WI38 (cell line): ENCODE measurements around the gene PTOV1.

ENCODE experiments used
- H3K4me3 ChIP-seq: 2 replicates; pipeline ENCODE4 v1.5.1; 2011; ENCODE audit warnings: low read depth, mild to moderate bottlenecking, control low read depth, low read length
- TF ChIP-seq, protein P1 (sequence below): IDR thresholded peaks from 2 replicates; pipeline ENCODE4 v1.5.1; 2012; ENCODE audit warnings: low read depth, mild to moderate bottlenecking, control low read depth, low read length

The PTOV1 gene

DNA sequence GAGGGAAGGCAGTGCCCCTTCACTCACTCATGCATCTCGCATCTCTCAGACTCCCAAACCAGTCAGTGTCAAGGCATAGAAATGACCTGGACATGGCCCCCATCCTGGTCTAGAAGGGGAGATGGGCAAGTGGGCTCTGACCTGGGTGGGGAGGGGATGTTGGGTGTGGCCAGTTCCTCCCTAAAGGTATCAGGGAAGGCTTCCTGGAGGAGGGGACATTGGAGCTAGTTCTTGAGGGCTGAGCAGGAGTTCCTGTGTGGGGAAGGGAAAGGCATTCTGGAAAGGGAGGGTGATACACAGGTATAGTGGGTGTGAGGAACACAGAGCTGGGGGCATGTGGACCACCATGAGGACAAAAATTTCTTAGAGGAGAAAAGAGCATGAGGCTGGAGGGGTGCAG lies 41.8 kb downstream of the PTOV1 start:
- no peak overlapping the region for H3K4me3 ChIP-seq
- TF ChIP-seq, protein P1, sequence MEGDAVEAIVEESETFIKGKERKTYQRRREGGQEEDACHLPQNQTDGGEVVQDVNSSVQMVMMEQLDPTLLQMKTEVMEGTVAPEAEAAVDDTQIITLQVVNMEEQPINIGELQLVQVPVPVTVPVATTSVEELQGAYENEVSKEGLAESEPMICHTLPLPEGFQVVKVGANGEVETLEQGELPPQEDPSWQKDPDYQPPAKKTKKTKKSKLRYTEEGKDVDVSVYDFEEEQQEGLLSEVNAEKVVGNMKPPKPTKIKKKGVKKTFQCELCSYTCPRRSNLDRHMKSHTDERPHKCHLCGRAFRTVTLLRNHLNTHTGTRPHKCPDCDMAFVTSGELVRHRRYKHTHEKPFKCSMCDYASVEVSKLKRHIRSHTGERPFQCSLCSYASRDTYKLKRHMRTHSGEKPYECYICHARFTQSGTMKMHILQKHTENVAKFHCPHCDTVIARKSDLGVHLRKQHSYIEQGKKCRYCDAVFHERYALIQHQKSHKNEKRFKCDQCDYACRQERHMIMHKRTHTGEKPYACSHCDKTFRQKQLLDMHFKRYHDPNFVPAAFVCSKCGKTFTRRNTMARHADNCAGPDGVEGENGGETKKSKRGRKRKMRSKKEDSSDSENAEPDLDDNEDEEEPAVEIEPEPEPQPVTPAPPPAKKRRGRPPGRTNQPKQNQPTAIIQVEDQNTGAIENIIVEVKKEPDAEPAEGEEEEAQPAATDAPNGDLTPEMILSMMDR, result no peak

- H3K4me3 ChIP-seq, result no peak overlapping the region
- TF ChIP-seq, protein P1, result no peak
Measured at GRCh38 chr19:49894011-49894664, 43.2 kb downstream of the PTOV1 start.

- TF ChIP-seq, protein P1, result no peak
- H3K4me3 ChIP-seq, result no peak overlapping the region
Measured at GRCh38 chr19:49894879-49895565, 44.1 kb downstream of the PTOV1 start.

DNA sequence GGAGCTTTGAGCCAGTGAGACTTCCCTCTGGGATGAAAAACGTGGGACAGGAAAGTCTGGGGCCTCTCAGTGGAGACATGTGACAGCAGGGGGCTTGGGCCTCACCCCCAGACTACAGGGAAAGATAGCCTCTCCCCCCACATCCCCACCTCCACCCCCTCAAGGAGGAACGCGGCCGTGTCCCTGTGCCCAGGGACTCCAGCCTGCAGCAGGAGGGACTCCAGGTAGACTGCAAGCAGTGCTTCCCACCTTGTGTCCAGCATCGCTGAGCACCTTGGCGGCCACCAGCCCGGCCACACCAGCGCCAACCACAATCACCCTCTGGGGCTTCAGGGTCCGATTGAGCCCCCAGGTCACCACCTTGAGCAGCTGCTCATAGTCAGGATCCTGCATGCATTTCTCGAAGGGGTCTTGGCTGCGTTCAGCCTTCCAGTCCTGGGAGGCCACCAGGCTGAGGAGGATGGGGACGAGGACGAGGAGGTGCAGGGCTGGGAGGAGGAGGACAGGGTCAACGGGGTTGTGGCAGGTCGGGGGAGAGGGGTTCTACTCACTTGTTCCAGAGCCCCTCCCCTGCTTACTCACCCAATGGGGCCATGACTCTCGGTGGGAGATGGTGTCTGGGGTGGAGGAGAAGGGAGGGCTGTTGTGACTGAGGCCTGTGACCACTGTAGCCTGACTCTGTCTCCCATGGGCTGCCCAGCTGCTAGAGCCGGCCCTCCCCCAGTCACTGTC lies 44.8 kb downstream of the PTOV1 start:
- no peak overlapping the region for H3K4me3 ChIP-seq

GRCh38 chr19:49896863-49897621 lies 46.1 kb downstream of the PTOV1 start, which contains the start of gene IL4I1:
IL4I1 (minus strand) TSS chr19:49896887; CDS start chr19:49896160, 727 bp downstream.
- TF ChIP-seq, protein P1, result no peak
- no peak within 1 kb of the TSS for H3K4me3 ChIP-seq

More for the DNA sequence above, 44.8 kb downstream of the PTOV1 start:
- TF ChIP-seq, protein P1, result no peak

- TF ChIP-seq, protein P1, result no peak
- no peak overlapping the region for H3K4me3 ChIP-seq
Measured at GRCh38 chr19:49904136-49904535, 53.2 kb downstream of the PTOV1 start.
